ENCODE results near the gene WWOX. TPM values are rescaled to one million over a fixed set of nuclear protein-coding genes. Genes with fewer than 3 reads are reported as not detected.

WWOX gene
- total and polyA plus RNA-seq, 2 of the 4 experiments (the other 2 are of a cell fraction): 2.7 to 5.4 TPM

GRCh38 chr16:78882751-78883150 is 783.3 kb downstream of the WWOX start:
- no TSS peak for BruUV-seq (replicated peaks)
- Histone ChIP-seq H2BK5ac (ENCODE audit: low read depth, low read length, poor library complexity, severe bottlenecking) (no peak overlapping the region), H2BK120ac (ENCODE audit: low read depth, low read length) (no peak overlapping the region), H2BK20ac (ENCODE audit: low read depth, low read length) (no peak overlapping the region), H3K27ac (ENCODE audit: insufficient read depth, low read length) (no peak overlapping the region), H4K20me1 (ENCODE audit: insufficient read depth, low read length) (no peaks in the 10 kb centered on the region), H3K4me2 (ENCODE audit: low read depth, low read length) (no peak overlapping the region), H4K91ac (ENCODE audit: insufficient read depth, low read depth, low read length) (no peak overlapping the region), H3K9me1 (ENCODE audit: insufficient read depth, low read length) (no peaks in the 10 kb centered on the region), H3K4me3 (ENCODE audit: insufficient read depth, low read depth, low read length) (no peak overlapping the region), H3K27me3 (ENCODE audit: control insufficient read depth, insufficient read depth, low read length) (no peaks in the 10 kb centered on the region), H3K9me3 (ENCODE audit: control insufficient read depth, insufficient read depth, low read length) (peaks cover 8% of the 10 kb centered on the region), H3K4ac (ENCODE audit: low read depth, low read length) (no peak overlapping the region), H4K5ac (ENCODE audit: low read depth, low read length) (no peak overlapping the region), H2AK5ac (ENCODE audit: low read depth, low read length) (no peak overlapping the region), H3K23ac (ENCODE audit: low read depth, low read length) (no peak overlapping the region), H3K14ac (replicated peaks; ENCODE audit: low read depth, low read length) (no peak overlapping the region), H4K8ac (ENCODE audit: low read depth in 2 of 2, low read length in 2 of 2) (no peak overlapping the region), H3K9ac (ENCODE audit: low read depth, low read length) (no peak overlapping the region), H2BK15ac (ENCODE audit: low read depth, low read length) (no peak overlapping the region), H3K18ac (ENCODE audit: low read depth, low read length) (no peak overlapping the region), H3K56ac (ENCODE audit: extremely low read depth, insufficient read depth, low read length) (no peak overlapping the region), H2AFZ (replicated peaks; ENCODE audit: low read length, poor library complexity) (no peak overlapping the region), H3K36me3 (ENCODE audit: control insufficient read depth, insufficient read depth, low read length) (no peaks in the 10 kb centered on the region), H2AK9ac (replicated peaks; ENCODE audit: low read depth, low read length, poor library complexity) (no peak overlapping the region), H3K79me1 (ENCODE audit: low read depth in 1 of 2, low read length in 2 of 2) (no peaks in the 10 kb centered on the region), H3K4me1 (ENCODE audit: control insufficient read depth, insufficient read depth, low read length) (no peaks in the 10 kb centered on the region)
- dilution Hi-C loops (cut with HindIII; ENCODE audit: low sequenced_read_pairs, unreplicated experiment) (no loop called here), intact Hi-C loops (cut with micrococcal nuclease) (no loop called here), in situ Hi-C loops (cut with MboI; ENCODE audit: low sequenced_read_pairs) (no loop called here)
- 64% methylated on average over 4 of the region's 9 CpGs; no CpG with 5 or more reads in 1 of the 2 experiments for WGBS, 2 experiments (ENCODE audit: extremely low coverage in 2 of 2, insufficient read length in 1 of 2)
- CTCF ChIA-PET: no interaction called here
- POLR2A ChIA-PET (ENCODE audit: unreplicated experiment): no interaction called here
- DNase-seq (no peak), ATAC-seq (ENCODE audit: low read depth) (no peak)
- TF ChIP-seq USF2 (IDR thresholded peaks at IDR 0.05; ENCODE audit: low read depth, low read length) (no peak), RCOR1 (IDR thresholded peaks at IDR 0.05; ENCODE audit: insufficient replicate concordance, low read length) (no peak), POLR2A (IDR thresholded peaks at IDR 0.05; ENCODE audit: low read depth, low read length) (no peak), ELK1 (IDR thresholded peaks at IDR 0.05; ENCODE audit: borderline replicate concordance, low read depth, low read length) (no peak), CHD1 (IDR thresholded peaks at IDR 0.05; ENCODE audit: low read depth, low read length) (no peak), NFE2L2 (IDR thresholded peaks at IDR 0.05; ENCODE audit: low read depth, low read length) (no peak), CTCF (conservative IDR thresholded peaks at IDR 0.05; ENCODE audit: low read depth, low read length) (no peak), CEBPB (IDR thresholded peaks at IDR 0.05; ENCODE audit: low read depth, low read length) (no peak), MAZ (IDR thresholded peaks at IDR 0.05; ENCODE audit: borderline replicate concordance, low read depth, low read length) (no peak), MAFK (IDR thresholded peaks at IDR 0.05; ENCODE audit: low read depth, low read length) (no peak), SMC3 (IDR thresholded peaks at IDR 0.05; ENCODE audit: low read depth, low read length) (no peak), RFX5 (IDR thresholded peaks at IDR 0.05; ENCODE audit: low read depth, low read length) (no peak), RAD21 (IDR thresholded peaks at IDR 0.05; ENCODE audit: low read length) (no peak), BHLHE40 (IDR thresholded peaks at IDR 0.05; ENCODE audit: low read depth, low read length) (no peak)
